ENCODE data around the gene NRIP1.

The NRIP1 gene

GRCh38 chr21:14922980-14923379 lies 141.8 kb downstream of the NRIP1 start:
- no peaks in the 10 kb centered on the region for H3K36me3 ChIP-seq (ENCODE audit: insufficient read depth)
- H3K4me3 ChIP-seq (IDR thresholded peaks at IDR 0.05; ENCODE audit: insufficient read depth, low read depth, low read length): no peak overlapping the region
- no peak overlapping the region for H3K9ac ChIP-seq
- H3K79me2 ChIP-seq (ENCODE audit: insufficient read depth, low read depth): no peaks in the 10 kb centered on the region
- H3K4me1 ChIP-seq (ENCODE audit: low read depth, poor library complexity, severe bottlenecking): no peaks in the 10 kb centered on the region
- no peaks in the 10 kb centered on the region for H4K20me1 ChIP-seq (ENCODE audit: insufficient read depth)
- no peak overlapping the region for H3K4me2 ChIP-seq
- H2AFZ ChIP-seq (ENCODE audit: low read depth): no peak overlapping the region
- H3K27me3 ChIP-seq (ENCODE audit: insufficient read depth, low read depth): no peaks in the 10 kb centered on the region
- TF ChIP-seq CTCF (conservative IDR thresholded peaks at IDR 0.05; ENCODE audit: low read depth, low read length): no peak
- H3K27ac ChIP-seq: no peak overlapping the region

DNA sequence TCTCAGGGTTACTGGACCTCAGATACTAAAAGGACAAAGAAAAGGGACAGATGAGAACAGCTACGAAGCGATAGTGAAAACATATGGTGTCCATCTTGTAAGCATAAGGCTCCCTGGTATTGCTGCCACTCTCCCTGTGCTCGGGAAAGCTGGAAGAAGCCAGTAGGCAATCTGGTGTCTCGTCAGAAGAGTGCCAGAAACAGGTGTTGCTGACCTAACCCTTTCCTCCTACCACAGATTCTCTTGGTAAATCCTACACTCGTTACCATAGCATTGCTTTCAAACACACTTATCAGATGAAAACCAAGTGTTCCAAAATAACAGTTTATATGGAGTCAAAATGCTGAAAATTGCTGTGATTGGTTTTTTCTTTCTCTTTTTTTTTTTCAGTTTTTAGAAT lies 146.3 kb downstream of the NRIP1 start:
- Histone ChIP-seq H3K4me2 (no peak overlapping the region), H3K79me2 (ENCODE audit: insufficient read depth, low read depth) (no peaks in the 10 kb centered on the region), H3K27me3 (ENCODE audit: insufficient read depth, low read depth) (no peaks in the 10 kb centered on the region), H3K9ac (no peak overlapping the region), H3K27ac (no peak overlapping the region), H4K20me1 (ENCODE audit: insufficient read depth) (no peaks in the 10 kb centered on the region), H3K4me1 (ENCODE audit: low read depth, poor library complexity, severe bottlenecking) (no peaks in the 10 kb centered on the region), H3K36me3 (ENCODE audit: insufficient read depth) (no peaks in the 10 kb centered on the region), H3K4me3 (IDR thresholded peaks at IDR 0.05; ENCODE audit: insufficient read depth, low read depth, low read length) (no peak overlapping the region), H2AFZ (ENCODE audit: low read depth) (no peak overlapping the region)
- no peak for TF ChIP-seq CTCF (conservative IDR thresholded peaks at IDR 0.05; ENCODE audit: low read depth, low read length)

GRCh38 chr21:14917762-14918161 lies 147.0 kb downstream of the NRIP1 start:
- Histone ChIP-seq H3K4me1 (ENCODE audit: low read depth, poor library complexity, severe bottlenecking) (no peaks in the 10 kb centered on the region), H3K79me2 (ENCODE audit: insufficient read depth, low read depth) (no peaks in the 10 kb centered on the region), H3K4me2 (no peak overlapping the region), H3K27ac (no peak overlapping the region), H4K20me1 (ENCODE audit: insufficient read depth) (no peaks in the 10 kb centered on the region), H2AFZ (ENCODE audit: low read depth) (no peak overlapping the region), H3K27me3 (ENCODE audit: insufficient read depth, low read depth) (no peaks in the 10 kb centered on the region), H3K9ac (no peak overlapping the region), H3K36me3 (ENCODE audit: insufficient read depth) (no peaks in the 10 kb centered on the region), H3K4me3 (IDR thresholded peaks at IDR 0.05; ENCODE audit: insufficient read depth, low read depth, low read length) (no peak overlapping the region)
- no peak for TF ChIP-seq CTCF (conservative IDR thresholded peaks at IDR 0.05; ENCODE audit: low read depth, low read length)

DNA sequence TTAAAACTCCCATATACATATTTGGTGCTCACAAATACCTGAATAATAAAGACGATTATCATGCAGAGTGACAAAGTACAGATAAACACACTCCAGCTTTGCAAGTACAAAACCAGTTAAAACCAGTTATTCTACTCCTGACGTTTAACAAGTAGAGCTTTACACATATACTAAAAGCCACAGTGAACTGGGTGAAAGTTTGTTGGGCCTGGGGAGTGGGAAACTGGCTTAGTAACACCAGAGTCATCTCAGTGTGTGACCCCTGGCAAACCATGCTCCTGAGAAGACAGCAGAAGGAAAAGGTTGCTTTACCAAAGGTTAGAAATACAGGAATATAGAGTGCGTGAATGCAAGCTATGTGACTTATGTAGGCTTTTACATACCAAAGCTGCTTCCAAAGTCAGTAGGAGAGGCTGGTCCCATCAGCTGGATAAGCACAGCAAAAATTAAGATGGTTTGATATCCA lies 148.1 kb downstream of the NRIP1 start:
- H3K36me3 ChIP-seq (ENCODE audit: insufficient read depth): no peaks in the 10 kb centered on the region
- no peak overlapping the region for H3K9ac ChIP-seq
- H3K27me3 ChIP-seq (ENCODE audit: insufficient read depth, low read depth): no peaks in the 10 kb centered on the region
- no peak overlapping the region for H3K27ac ChIP-seq
- H2AFZ ChIP-seq (ENCODE audit: low read depth): no peak overlapping the region
- H3K4me3 ChIP-seq (IDR thresholded peaks at IDR 0.05; ENCODE audit: insufficient read depth, low read depth, low read length): no peak overlapping the region
- H3K4me2 ChIP-seq: no peak overlapping the region
- H3K4me1 ChIP-seq (ENCODE audit: low read depth, poor library complexity, severe bottlenecking): no peaks in the 10 kb centered on the region
- no peaks in the 10 kb centered on the region for H3K79me2 ChIP-seq (ENCODE audit: insufficient read depth, low read depth)
- TF ChIP-seq CTCF (conservative IDR thresholded peaks at IDR 0.05; ENCODE audit: low read depth, low read length): no peak
- no peaks in the 10 kb centered on the region for H4K20me1 ChIP-seq (ENCODE audit: insufficient read depth)

Measured in KMS-11 (cell line).